ENCODE measurements around the gene FAR2.
"Not testable (repeated sequence)": the region's sequence is repeated elsewhere in the genome, so short reads cannot be mapped to it uniquely, and the experiment has no call there.

The FAR2 gene

GRCh38 chr12:29152981-29153630 is 4.0 kb downstream of the FAR2 start:
- no peak for DNase-seq (ENCODE audit: low read depth)

- DNase-seq (ENCODE audit: low read depth): no peak
These were observed 6.0 kb downstream of the FAR2 start for GRCh38 chr12:29155079-29155478.

GRCh38 chr12:29157486-29157946 is 8.4 kb downstream of the FAR2 start:
- DNase-seq (ENCODE audit: low read depth): no peak

- no peak for DNase-seq (ENCODE audit: low read depth)
These were observed 9.2 kb downstream of the FAR2 start for GRCh38 chr12:29158115-29158763.

- DNase-seq (ENCODE audit: low read depth): no peak
These were observed 10.6 kb downstream of the FAR2 start for GRCh38 chr12:29159661-29160060.

- DNase-seq (ENCODE audit: low read depth): no peak
These were observed 11.2 kb downstream of the FAR2 start for GRCh38 chr12:29160230-29160629.

GRCh38 chr12:29163146-29163545 is 14.1 kb downstream of the FAR2 start:
- no peak for DNase-seq (ENCODE audit: low read depth)

GRCh38 chr12:29164477-29165393 is 15.7 kb downstream of the FAR2 start:
- no peak for DNase-seq (ENCODE audit: low read depth)

- DNase-seq (ENCODE audit: low read depth): no peak
These were observed 18.4 kb downstream of the FAR2 start for GRCh38 chr12:29167445-29167844.

GRCh38 chr12:29167988-29168387 is 18.9 kb downstream of the FAR2 start:
- DNase-seq (ENCODE audit: low read depth): no peak

GRCh38 chr12:29169978-29170377 is 20.9 kb downstream of the FAR2 start:
- DNase-seq (ENCODE audit: low read depth): not testable (repeated sequence)

- DNase-seq (ENCODE audit: low read depth): not testable (repeated sequence)
These were observed 21.5 kb downstream of the FAR2 start for GRCh38 chr12:29170478-29171084.

GRCh38 chr12:29171421-29172258 is 22.6 kb downstream of the FAR2 start:
- DNase-seq (ENCODE audit: low read depth): no peak

- DNase-seq (ENCODE audit: low read depth): no peak
These were observed 27.9 kb downstream of the FAR2 start for GRCh38 chr12:29176941-29177340.

- not testable (repeated sequence) for DNase-seq (ENCODE audit: low read depth)
These were observed 33.2 kb downstream of the FAR2 start for GRCh38 chr12:29182247-29182646.

- no peak for DNase-seq (ENCODE audit: low read depth)
These were observed 38.7 kb downstream of the FAR2 start for GRCh38 chr12:29187756-29188155.

- no peak for DNase-seq (ENCODE audit: low read depth)
These were observed 42.3 kb downstream of the FAR2 start for GRCh38 chr12:29191267-29191850.

- no peak for DNase-seq (ENCODE audit: low read depth)
These were observed 49.8 kb downstream of the FAR2 start for GRCh38 chr12:29198901-29199300.

GRCh38 chr12:29200586-29200985 is 51.5 kb downstream of the FAR2 start:
- DNase-seq (ENCODE audit: low read depth): no peak

- no peak for DNase-seq (ENCODE audit: low read depth)
These were observed 52.2 kb downstream of the FAR2 start for GRCh38 chr12:29201296-29201695.

GRCh38 chr12:29201746-29202145 is 52.7 kb downstream of the FAR2 start:
- no peak for DNase-seq (ENCODE audit: low read depth)

Data from stimulated activated CD8-positive, alpha-beta memory T cell treated with anti-CD3 and anti-CD28 coated beads, Interleukin-15, amount 100 ng/mL, for 1 hour (primary cell).